Measurements from ENCODE around the gene HDAC4. TPM values are rescaled to one million over a fixed set of nuclear protein-coding genes. Genes with fewer than 3 reads are reported as not detected.

HDAC4 gene
- total and polyA plus RNA-seq, 5 donors: 7.8 to 29.1 (median 22.5) TPM

- intact Hi-C loops (cut with DNase I): no loop called here
- ATAC-seq: no peak
- Histone ChIP-seq H3K4me3 (ENCODE audit: low read length) (no peak overlapping the region), H3K4me1 (ENCODE audit: control insufficient read depth, insufficient read depth, low read length) (no peaks in the 10 kb centered on the region), H3K9me3 (ENCODE audit: control insufficient read depth, low read length) (no peaks in the 10 kb centered on the region), H3K27ac (ENCODE audit: low read length) (no peak overlapping the region), H3K27me3 (ENCODE audit: control insufficient read depth, insufficient read depth) (no peaks in the 10 kb centered on the region)
- no peak for DNase-seq
- WGBS: 91% methylated on average over 12 of the region's 12 CpGs
Observed at GRCh38 chr2:239064253-239064652, 336.6 kb downstream of the HDAC4 start.

- WGBS: 91% methylated on average over 14 of the region's 14 CpGs
- ATAC-seq: no peak
- peak in 1 of 3 donors; percentile 38 for DNase-seq
- Histone ChIP-seq H3K27ac (ENCODE audit: low read length) (no peak overlapping the region), H3K4me3 (ENCODE audit: low read length) (no peak overlapping the region), H3K4me1 (ENCODE audit: control insufficient read depth, insufficient read depth, low read length) (no peaks in the 10 kb centered on the region), H3K9me3 (ENCODE audit: control insufficient read depth, low read length) (no peaks in the 10 kb centered on the region), H3K27me3 (ENCODE audit: control insufficient read depth, insufficient read depth) (no peaks in the 10 kb centered on the region)
- intact Hi-C loops (cut with DNase I): no loop called here
Observed at GRCh38 chr2:239062743-239063142, 338.1 kb downstream of the HDAC4 start.

- ATAC-seq (no peak), DNase-seq (peak in 1 of 3 donors; percentile 22)
- H3K27me3 ChIP-seq (ENCODE audit: control insufficient read depth, insufficient read depth): no peaks in the 10 kb centered on the region
- H3K27ac ChIP-seq (ENCODE audit: low read length): no peak overlapping the region
- WGBS: 86% methylated on average over 30 of the region's 30 CpGs
- no peaks in the 10 kb centered on the region for H3K9me3 ChIP-seq (ENCODE audit: control insufficient read depth, low read length)
- intact Hi-C loops (cut with DNase I): no loop called here
- no peak overlapping the region for H3K4me3 ChIP-seq (ENCODE audit: low read length)
- no peaks in the 10 kb centered on the region for H3K4me1 ChIP-seq (ENCODE audit: control insufficient read depth, insufficient read depth, low read length)
Observed at GRCh38 chr2:239061824-239062570, 338.8 kb downstream of the HDAC4 start.

GRCh38 chr2:239061121-239061666 lies 339.6 kb downstream of the HDAC4 start:
- 94% methylated on average over 12 of the region's 12 CpGs for WGBS
- Histone ChIP-seq H3K9me3 (ENCODE audit: control insufficient read depth, low read length) (no peaks in the 10 kb centered on the region), H3K4me1 (ENCODE audit: control insufficient read depth, insufficient read depth, low read length) (no peaks in the 10 kb centered on the region), H3K27ac (ENCODE audit: low read length) (no peak overlapping the region), H3K27me3 (ENCODE audit: control insufficient read depth, insufficient read depth) (no peaks in the 10 kb centered on the region), H3K4me3 (ENCODE audit: low read length) (no peak overlapping the region)
- DNase-seq (peak in 1 of 3 donors; percentile 10), ATAC-seq (no peak)
- intact Hi-C loops (cut with DNase I): no loop called here

GRCh38 chr2:239060676-239061075 lies 340.1 kb downstream of the HDAC4 start:
- peak in 1 of 3 donors; percentile 53 for DNase-seq
- H3K4me3 ChIP-seq (ENCODE audit: low read length): no peak overlapping the region
- H3K27ac ChIP-seq (ENCODE audit: low read length): no peak overlapping the region
- no peaks in the 10 kb centered on the region for H3K4me1 ChIP-seq (ENCODE audit: control insufficient read depth, insufficient read depth, low read length)
- no peaks in the 10 kb centered on the region for H3K9me3 ChIP-seq (ENCODE audit: control insufficient read depth, low read length)
- 94% methylated on average over 21 of the region's 21 CpGs for WGBS
- intact Hi-C loops (cut with DNase I): no loop called here
- H3K27me3 ChIP-seq (ENCODE audit: control insufficient read depth, insufficient read depth): no peaks in the 10 kb centered on the region
- ATAC-seq: no peak

GRCh38 chr2:239059854-239060253 lies 341.0 kb downstream of the HDAC4 start:
- WGBS: 96% methylated on average over 12 of the region's 12 CpGs
- Histone ChIP-seq H3K4me1 (ENCODE audit: control insufficient read depth, insufficient read depth, low read length) (no peaks in the 10 kb centered on the region), H3K4me3 (ENCODE audit: low read length) (no peak overlapping the region), H3K27ac (ENCODE audit: low read length) (no peak overlapping the region), H3K27me3 (ENCODE audit: control insufficient read depth, insufficient read depth) (no peaks in the 10 kb centered on the region), H3K9me3 (ENCODE audit: control insufficient read depth, low read length) (no peaks in the 10 kb centered on the region)
- DNase-seq (peak in 1 of 3 donors; percentile 28), ATAC-seq (no peak)
- intact Hi-C loops (cut with DNase I): no loop called here

GRCh38 chr2:239058766-239059165 lies 342.1 kb downstream of the HDAC4 start:
- ATAC-seq: no peak
- Histone ChIP-seq H3K27me3 (ENCODE audit: control insufficient read depth, insufficient read depth) (no peaks in the 10 kb centered on the region), H3K4me1 (ENCODE audit: control insufficient read depth, insufficient read depth, low read length) (no peaks in the 10 kb centered on the region), H3K27ac (ENCODE audit: low read length) (no peak overlapping the region), H3K4me3 (ENCODE audit: low read length) (no peak overlapping the region), H3K9me3 (ENCODE audit: control insufficient read depth, low read length) (no peaks in the 10 kb centered on the region)
- no peak for DNase-seq
- intact Hi-C loops (cut with DNase I): no loop called here
- WGBS: 85% methylated on average over 8 of the region's 8 CpGs

GRCh38 chr2:239057533-239057932 lies 343.3 kb downstream of the HDAC4 start:
- no peaks in the 10 kb centered on the region for H3K27me3 ChIP-seq (ENCODE audit: control insufficient read depth, insufficient read depth)
- no peak overlapping the region for H3K4me3 ChIP-seq (ENCODE audit: low read length)
- no peak overlapping the region for H3K27ac ChIP-seq (ENCODE audit: low read length)
- DNase-seq: no peak
- no peak for ATAC-seq
- H3K9me3 ChIP-seq (ENCODE audit: control insufficient read depth, low read length): no peaks in the 10 kb centered on the region
- intact Hi-C loops (cut with DNase I): no loop called here
- no peaks in the 10 kb centered on the region for H3K4me1 ChIP-seq (ENCODE audit: control insufficient read depth, insufficient read depth, low read length)
- WGBS: 35% methylated on average over 2 of the region's 2 CpGs

GRCh38 chr2:239056611-239057010 lies 344.2 kb downstream of the HDAC4 start:
- 96% methylated on average over 10 of the region's 10 CpGs for WGBS
- DNase-seq (peak in 1 of 3 donors; percentile 3), ATAC-seq (no peak)
- H3K27ac ChIP-seq (ENCODE audit: low read length): no peak overlapping the region
- no peak overlapping the region for H3K4me3 ChIP-seq (ENCODE audit: low read length)
- H3K4me1 ChIP-seq (ENCODE audit: control insufficient read depth, insufficient read depth, low read length): no peaks in the 10 kb centered on the region
- intact Hi-C loops (cut with DNase I): no loop called here
- H3K9me3 ChIP-seq (ENCODE audit: control insufficient read depth, low read length): no peaks in the 10 kb centered on the region
- no peaks in the 10 kb centered on the region for H3K27me3 ChIP-seq (ENCODE audit: control insufficient read depth, insufficient read depth)

GRCh38 chr2:239055756-239056493 lies 344.9 kb downstream of the HDAC4 start:
- Histone ChIP-seq H3K4me3 (ENCODE audit: low read length) (no peak overlapping the region), H3K4me1 (ENCODE audit: control insufficient read depth, insufficient read depth, low read length) (no peaks in the 10 kb centered on the region), H3K9me3 (ENCODE audit: control insufficient read depth, low read length) (no peaks in the 10 kb centered on the region), H3K27ac (ENCODE audit: low read length) (no peak overlapping the region), H3K27me3 (ENCODE audit: control insufficient read depth, insufficient read depth) (no peaks in the 10 kb centered on the region)
- 93% methylated on average over 20 of the region's 20 CpGs for WGBS
- DNase-seq: peak in 1 of 3 donors; percentile 17
- intact Hi-C loops (cut with DNase I): no loop called here
- ATAC-seq: no peak

GRCh38 chr2:239054921-239055320 lies 345.9 kb downstream of the HDAC4 start:
- Histone ChIP-seq H3K4me3 (ENCODE audit: low read length) (no peak overlapping the region), H3K27me3 (ENCODE audit: control insufficient read depth, insufficient read depth) (no peaks in the 10 kb centered on the region), H3K9me3 (ENCODE audit: control insufficient read depth, low read length) (no peaks in the 10 kb centered on the region), H3K27ac (ENCODE audit: low read length) (no peak overlapping the region), H3K4me1 (ENCODE audit: control insufficient read depth, insufficient read depth, low read length) (no peaks in the 10 kb centered on the region)
- intact Hi-C loops (cut with DNase I): no loop called here
- DNase-seq: peak in 1 of 3 donors; percentile 7
- no peak for ATAC-seq
- 96% methylated on average over 8 of the region's 8 CpGs for WGBS

Measured in right cardiac atrium (tissue), 5 donors.